ENCODE results near the gene NDUFB3. TPM values are rescaled to one million over a fixed set of nuclear protein-coding genes. Genes with fewer than 3 reads are reported as not detected.

NDUFB3 gene
- total RNA-seq, 2 donors from 2014 or later = 19.8 to 31.1 TPM

- Histone ChIP-seq H3K27me3 (no peaks in the 10 kb centered on the region), H3K36me3 (replicated peaks in 1 of 2; ENCODE audit: insufficient read depth in 1 of 2, low read depth in 2 of 2) (no peaks in the 10 kb centered on the region), H3K4me1 (no peaks in the 10 kb centered on the region), H3K4me3 (no peak overlapping the region), H3K27ac (no peak overlapping the region), H3K9me3 (no peaks in the 10 kb centered on the region)
- no peak for TF ChIP-seq CTCF (IDR thresholded peaks at IDR 0.05)
- no peak for TF ChIP-seq POLR2A (IDR thresholded peaks at IDR 0.05)
- no peak for DNase-seq
- WGBS, 2 donors = 82% methylated on average over 3 to 4 of the region's 4 CpGs
- ATAC-seq = no peak
- intact Hi-C loops (cut with DNase I) = no loop called here
Observed at GRCh38 chr2:201090574-201090973, 18.8 kb downstream of the NDUFB3 start.

GRCh38 chr2:201093573-201093972 is 21.8 kb downstream of the NDUFB3 start:
- TF ChIP-seq POLR2A (IDR thresholded peaks at IDR 0.05) (no peak), CTCF (IDR thresholded peaks at IDR 0.05) (no peak)
- DNase-seq (no peak), ATAC-seq (no peak)
- Histone ChIP-seq H3K36me3 (replicated peaks in 1 of 2; ENCODE audit: insufficient read depth in 1 of 2, low read depth in 2 of 2) (no peaks in the 10 kb centered on the region), H3K27me3 (no peaks in the 10 kb centered on the region), H3K4me1 (no peaks in the 10 kb centered on the region), H3K27ac (no peak overlapping the region), H3K9me3 (no peaks in the 10 kb centered on the region), H3K4me3 (no peak overlapping the region)
- 92 to 97% methylated on average over 5 of the region's 5 CpGs for WGBS, 2 donors
- intact Hi-C loops (cut with DNase I) = no loop called here

GRCh38 chr2:201100497-201100896 is 28.7 kb downstream of the NDUFB3 start:
- no peaks in the 10 kb centered on the region for H3K4me1 ChIP-seq
- H3K36me3 ChIP-seq (replicated peaks in 1 of 2; ENCODE audit: insufficient read depth in 1 of 2, low read depth in 2 of 2) = no peaks in the 10 kb centered on the region
- H3K9me3 ChIP-seq = no peaks in the 10 kb centered on the region
- intact Hi-C loops (cut with DNase I) = no loop called here
- TF ChIP-seq CTCF (IDR thresholded peaks at IDR 0.05) (no peak), POLR2A (IDR thresholded peaks at IDR 0.05) (no peak)
- no peak for ATAC-seq
- no peak overlapping the region for H3K4me3 ChIP-seq
- H3K27ac ChIP-seq = no peak overlapping the region
- WGBS, 2 donors = 92 to 97% methylated on average over 3 of the region's 3 CpGs
- DNase-seq = no peak
- no peaks in the 10 kb centered on the region for H3K27me3 ChIP-seq

GRCh38 chr2:201105759-201106158 is 34.0 kb downstream of the NDUFB3 start:
- Histone ChIP-seq H3K36me3 (replicated peaks in 1 of 2; ENCODE audit: insufficient read depth in 1 of 2, low read depth in 2 of 2) (no peaks in the 10 kb centered on the region), H3K9me3 (no peaks in the 10 kb centered on the region), H3K4me1 (no peaks in the 10 kb centered on the region), H3K27ac (no peak overlapping the region), H3K27me3 (no peaks in the 10 kb centered on the region), H3K4me3 (no peak overlapping the region)
- TF ChIP-seq POLR2A (IDR thresholded peaks at IDR 0.05) (no peak), CTCF (IDR thresholded peaks at IDR 0.05) (no peak)
- intact Hi-C loops (cut with DNase I) = no loop called here
- ATAC-seq (no peak), DNase-seq (no peak)
- whole genome bisulfite sequencing, 2 donors = 91 to 100% methylated on average over 1 of the region's 1 CpG

GRCh38 chr2:201107624-201108023 is 35.8 kb downstream of the NDUFB3 start:
- ATAC-seq = no peak
- TF ChIP-seq POLR2A (IDR thresholded peaks at IDR 0.05) = no peak
- TF ChIP-seq CTCF (IDR thresholded peaks at IDR 0.05) = no peak

More at GRCh38 chr2:201107624-201108023, 35.8 kb downstream of the NDUFB3 start:
- no peak for DNase-seq
- Histone ChIP-seq H3K4me3 (no peak overlapping the region), H3K27me3 (no peaks in the 10 kb centered on the region), H3K4me1 (no peaks in the 10 kb centered on the region), H3K36me3 (replicated peaks in 1 of 2; ENCODE audit: insufficient read depth in 1 of 2, low read depth in 2 of 2) (no peaks in the 10 kb centered on the region), H3K9me3 (no peaks in the 10 kb centered on the region), H3K27ac (no peak overlapping the region)
- WGBS, 2 donors = 93 to 94% methylated on average over 2 of the region's 2 CpGs
- intact Hi-C loops (cut with DNase I) = no loop called here

Data from body of pancreas (tissue), 4 donors.